ENCODE results near the gene EML3.
"Not testable (repeated sequence)": the region's sequence is repeated elsewhere in the genome, so short reads cannot be mapped to it uniquely, and the experiment has no call there.

Gene EML3

GRCh38 chr11:62621027-62621566 is 8.5 kb upstream of the EML3 start:
- DNase-seq, result no peak

GRCh38 chr11:62616957-62617356 is 4.4 kb upstream of the EML3 start:
- not testable (repeated sequence) for DNase-seq

GRCh38 chr11:62615521-62615920 is 2.9 kb upstream of the EML3 start:
- no peak for DNase-seq

GRCh38 chr11:62614275-62614674 is 1.7 kb upstream of the EML3 start:
- DNase-seq, result peak; percentile 56

GRCh38 chr11:62613291-62613778 is 760 bp upstream of the EML3 start:
- DNase-seq, result no peak

GRCh38 chr11:62611705-62612365 is 740 bp downstream of the EML3 start:
- peak; percentile 52 for DNase-seq

- DNase-seq, result no peak
These were observed 1.5 kb downstream of the EML3 start for GRCh38 chr11:62610814-62611704.

- no peak for DNase-seq
These were observed 2.2 kb downstream of the EML3 start for GRCh38 chr11:62610403-62610802.

- no peak for DNase-seq
These were observed 3.8 kb downstream of the EML3 start for GRCh38 chr11:62608776-62609175.

GRCh38 chr11:62607714-62608113 is 4.9 kb downstream of the EML3 start:
- DNase-seq, result no peak

- no peak for DNase-seq
These were observed 6.7 kb downstream of the EML3 start for GRCh38 chr11:62605902-62606301.

GRCh38 chr11:62605467-62605866 is 7.1 kb downstream of the EML3 start:
- DNase-seq, result no peak

GRCh38 chr11:62604460-62605120 is 8.0 kb downstream of the EML3 start:
- no peak for DNase-seq

GRCh38 chr11:62603776-62604299 is 8.7 kb downstream of the EML3 start:
- DNase-seq, result no peak

GRCh38 chr11:62603072-62603408 is 9.5 kb downstream of the EML3 start:
- DNase-seq, result no peak

- DNase-seq, result no peak
These were observed 10.2 kb downstream of the EML3 start for GRCh38 chr11:62602141-62603071.

GRCh38 chr11:62601372-62602140 is 11.0 kb downstream of the EML3 start, which contains the start of gene MTA2:
Gene MTA2, minus strand, starts transcription at chr11:62601865. Its CDS starts 415 bp downstream, at chr11:62601450.
- peak; percentile 99 for DNase-seq

- DNase-seq, result no peak
These were observed 11.5 kb downstream of the EML3 start for GRCh38 chr11:62601122-62601371.

- no peak for DNase-seq
These were observed 12.0 kb downstream of the EML3 start for GRCh38 chr11:62600367-62601121.

- no peak for DNase-seq
These were observed 12.7 kb downstream of the EML3 start for GRCh38 chr11:62599901-62600300.
